ENCODE results near the gene PRRT1B. TPM values are rescaled to one million over a fixed set of nuclear protein-coding genes. Genes with fewer than 3 reads are reported as not detected.

PRRT1B gene
- total and polyA plus RNA-seq, 2 experiments from 2014 or later, result 0.24 TPM; not detected in 1

DNA sequence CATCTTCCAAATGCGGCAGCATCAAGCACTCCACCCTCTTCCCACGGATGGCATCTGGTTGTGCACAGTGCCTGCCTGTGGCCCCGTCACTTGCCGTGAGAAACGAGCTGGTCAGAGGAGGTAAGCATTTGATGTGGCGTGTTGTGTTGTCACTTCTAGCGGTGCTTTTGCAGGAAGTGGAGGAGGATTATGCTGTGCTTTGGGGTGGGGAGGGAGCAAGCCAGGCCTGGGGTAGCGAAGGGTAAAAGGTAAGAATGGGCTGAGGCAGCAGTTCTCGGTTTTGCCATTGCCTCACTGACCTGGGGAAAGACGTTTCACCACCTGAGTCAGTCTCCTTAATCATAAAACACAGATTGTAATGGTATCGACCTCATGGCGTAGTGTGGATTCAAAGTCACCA is 44.9 kb upstream of the PRRT1B start:
- H3K4me1 Mint-ChIP-seq, result peaks cover 21% of the 10 kb centered on the region
- Histone ChIP-seq H3K79me2 (replicated peaks; ENCODE audit: insufficient read depth) (peaks cover 6% of the 10 kb centered on the region), H3K27ac (ENCODE audit: low read depth) (peak overlapping the region; percentile 72; the same call in 1 of the 2 replicates), H3K4me3 (no peak overlapping the region), H3K4me1 (ENCODE audit: insufficient read depth) (peaks cover 9% of the 10 kb centered on the region; the same call in 1 of the 2 replicates), H3K4me2 (no peak overlapping the region), H4K20me1 (replicated peaks; ENCODE audit: insufficient read depth) (peaks cover 24% of the 10 kb centered on the region), H3K9me2 (ENCODE audit: insufficient read depth) (no peaks in the 10 kb centered on the region), H3K27me3 (ENCODE audit: insufficient read depth) (no peaks in the 10 kb centered on the region; the same call in 1 of the 2 replicates), H3K36me3 (ENCODE audit: insufficient read depth) (peaks cover 35% of the 10 kb centered on the region), H2AFZ (no peak overlapping the region), H3F3A (replicated peaks; ENCODE audit: low read depth) (peaks cover 56% of the 10 kb centered on the region)
- DNase-seq (ENCODE audit: low spot score) (no peak), ATAC-seq (no peak)
- TF ChIP-seq, protein P1, sequence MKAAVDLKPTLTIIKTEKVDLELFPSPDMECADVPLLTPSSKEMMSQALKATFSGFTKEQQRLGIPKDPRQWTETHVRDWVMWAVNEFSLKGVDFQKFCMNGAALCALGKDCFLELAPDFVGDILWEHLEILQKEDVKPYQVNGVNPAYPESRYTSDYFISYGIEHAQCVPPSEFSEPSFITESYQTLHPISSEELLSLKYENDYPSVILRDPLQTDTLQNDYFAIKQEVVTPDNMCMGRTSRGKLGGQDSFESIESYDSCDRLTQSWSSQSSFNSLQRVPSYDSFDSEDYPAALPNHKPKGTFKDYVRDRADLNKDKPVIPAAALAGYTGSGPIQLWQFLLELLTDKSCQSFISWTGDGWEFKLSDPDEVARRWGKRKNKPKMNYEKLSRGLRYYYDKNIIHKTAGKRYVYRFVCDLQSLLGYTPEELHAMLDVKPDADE (IDR thresholded peaks at IDR 0.05), result no peak
- peaks cover 59% of the 10 kb centered on the region for H3K36me3 Mint-ChIP-seq (ENCODE audit: low read depth)
- H3K9me3 Mint-ChIP-seq, result no peaks in the 10 kb centered on the region; the same call in 2 of the 3 replicates
- H3K4me3 Mint-ChIP-seq, result no peak overlapping the region
- H3K27ac Mint-ChIP-seq, result peak overlapping the region; percentile 88
- peaks cover 49% of the 10 kb centered on the region for H3K27me3 Mint-ChIP-seq (ENCODE audit: insufficient read depth, low read depth, poor library complexity)

- DNase-seq (ENCODE audit: low spot score) (no peak), ATAC-seq (no peak)
- Histone ChIP-seq H3K36me3 (ENCODE audit: insufficient read depth) (peaks cover 32% of the 10 kb centered on the region), H3F3A (replicated peaks; ENCODE audit: low read depth) (peaks cover 51% of the 10 kb centered on the region), H4K20me1 (replicated peaks; ENCODE audit: insufficient read depth) (peaks cover 18% of the 10 kb centered on the region), H3K4me2 (no peak overlapping the region), H3K79me2 (replicated peaks; ENCODE audit: insufficient read depth) (peaks cover 6% of the 10 kb centered on the region), H3K4me1 (ENCODE audit: insufficient read depth) (peaks cover 9% of the 10 kb centered on the region; the same call in 1 of the 2 replicates), H3K27me3 (ENCODE audit: insufficient read depth) (no peaks in the 10 kb centered on the region; the same call in 1 of the 2 replicates), H2AFZ (no peak overlapping the region), H3K4me3 (no peak overlapping the region), H3K9me2 (ENCODE audit: insufficient read depth) (no peaks in the 10 kb centered on the region), H3K27ac (ENCODE audit: low read depth) (peak overlapping the region; percentile 72; the same call in 1 of the 2 replicates)
- Mint-ChIP-seq H3K9me3 (no peaks in the 10 kb centered on the region; the same call in 2 of the 3 replicates), H3K4me3 (peak overlapping the region; percentile 85), H3K27me3 (ENCODE audit: insufficient read depth, low read depth, poor library complexity) (peaks cover 46% of the 10 kb centered on the region), H3K4me1 (peaks cover 21% of the 10 kb centered on the region), H3K27ac (no peak overlapping the region), H3K36me3 (ENCODE audit: low read depth) (peaks cover 53% of the 10 kb centered on the region)
- peak; percentile 29; the same call in 1 of the 2 replicates for TF ChIP-seq POLR2AphosphoS5 (IDR thresholded peaks at IDR 0.05; ENCODE audit: low read depth)
- TF ChIP-seq, protein P2, sequence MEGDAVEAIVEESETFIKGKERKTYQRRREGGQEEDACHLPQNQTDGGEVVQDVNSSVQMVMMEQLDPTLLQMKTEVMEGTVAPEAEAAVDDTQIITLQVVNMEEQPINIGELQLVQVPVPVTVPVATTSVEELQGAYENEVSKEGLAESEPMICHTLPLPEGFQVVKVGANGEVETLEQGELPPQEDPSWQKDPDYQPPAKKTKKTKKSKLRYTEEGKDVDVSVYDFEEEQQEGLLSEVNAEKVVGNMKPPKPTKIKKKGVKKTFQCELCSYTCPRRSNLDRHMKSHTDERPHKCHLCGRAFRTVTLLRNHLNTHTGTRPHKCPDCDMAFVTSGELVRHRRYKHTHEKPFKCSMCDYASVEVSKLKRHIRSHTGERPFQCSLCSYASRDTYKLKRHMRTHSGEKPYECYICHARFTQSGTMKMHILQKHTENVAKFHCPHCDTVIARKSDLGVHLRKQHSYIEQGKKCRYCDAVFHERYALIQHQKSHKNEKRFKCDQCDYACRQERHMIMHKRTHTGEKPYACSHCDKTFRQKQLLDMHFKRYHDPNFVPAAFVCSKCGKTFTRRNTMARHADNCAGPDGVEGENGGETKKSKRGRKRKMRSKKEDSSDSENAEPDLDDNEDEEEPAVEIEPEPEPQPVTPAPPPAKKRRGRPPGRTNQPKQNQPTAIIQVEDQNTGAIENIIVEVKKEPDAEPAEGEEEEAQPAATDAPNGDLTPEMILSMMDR (conservative IDR thresholded peaks at IDR 0.05; ENCODE audit: low read depth in 2 of 2), result no peak
Observed at GRCh38 chr9:131500939-131501541, 44.3 kb upstream of the PRRT1B start.

DNA sequence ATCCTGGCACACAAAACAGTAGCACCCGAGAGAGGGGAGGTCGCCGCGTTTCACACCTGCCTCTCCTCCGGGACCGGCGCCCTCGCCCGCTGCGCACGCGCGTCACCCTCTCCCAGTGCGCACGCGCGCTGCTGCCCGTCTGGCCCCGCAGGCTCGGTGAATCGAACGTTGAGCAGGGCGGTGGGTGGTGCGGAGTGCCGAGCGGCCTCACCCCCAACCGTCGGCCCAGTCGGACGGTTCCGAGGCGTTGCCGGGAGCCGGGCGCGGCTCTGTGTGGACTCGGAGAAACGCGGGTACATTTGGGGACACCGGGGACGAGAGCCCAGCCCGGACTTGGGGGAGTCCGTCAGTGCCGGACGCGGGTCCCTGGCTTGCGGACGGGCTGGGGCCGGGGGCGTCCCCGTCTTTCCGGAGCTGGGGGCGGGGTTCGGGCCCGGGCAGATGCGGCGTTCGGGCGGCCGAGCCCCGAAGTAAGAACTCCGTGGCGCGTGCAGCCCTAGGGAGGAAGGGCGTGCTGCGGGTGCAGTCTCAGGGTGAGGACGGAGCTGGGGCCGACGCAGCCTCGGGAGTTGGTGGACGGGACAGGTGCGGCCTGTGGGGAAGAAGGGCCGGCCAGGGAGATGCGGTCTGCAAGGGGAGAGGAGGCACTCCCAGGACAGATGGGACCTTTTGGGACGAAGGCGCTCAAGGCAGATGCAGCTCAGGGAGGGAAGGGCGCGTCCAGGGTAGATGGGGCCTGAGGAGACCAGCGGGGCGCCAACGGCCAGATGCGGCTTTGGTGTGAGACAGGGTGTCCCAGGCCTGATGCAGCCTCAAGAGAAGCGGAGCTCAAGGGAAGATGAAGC is 42.3 kb upstream of the PRRT1B start, which contains the start of gene POMT1:
POMT1 (plus strand) TSS at position 138 of the 845 bp plus-strand sequence. CDS start 1,301 bp downstream, outside the sequence.
- ATAC-seq (peak; percentile 69), DNase-seq (ENCODE audit: low spot score) (peak; percentile 92)
- Mint-ChIP-seq H3K4me3 (peak within 1 kb of the TSS; percentile 85), H3K27me3 (ENCODE audit: insufficient read depth, low read depth, poor library complexity) (peaks cover 33% of the 10 kb centered on the region), H3K9me3 (no peaks in the 10 kb centered on the region), H3K27ac (0 out of 2 replicates have a peak within 1 kb of the TSS, but pooled peaks have one; percentile 36), H3K36me3 (ENCODE audit: low read depth) (peaks cover 45% of the 10 kb centered on the region), H3K4me1 (peaks cover 21% of the 10 kb centered on the region)
- no peaks in the 10 kb centered on the region for H3K9me2 ChIP-seq (ENCODE audit: insufficient read depth)
- peaks cover 6% of the 10 kb centered on the region for H3K79me2 ChIP-seq (replicated peaks; ENCODE audit: insufficient read depth)
- H3K4me3 ChIP-seq, result peak within 1 kb of the TSS; percentile 98
- H3K4me1 ChIP-seq (ENCODE audit: insufficient read depth), result peaks cover 9% of the 10 kb centered on the region; the same call in 1 of the 2 replicates
- H3K27me3 ChIP-seq (ENCODE audit: insufficient read depth), result no peaks in the 10 kb centered on the region; the same call in 1 of the 2 replicates
- H2AFZ ChIP-seq, result peak within 1 kb of the TSS; percentile 97
- peak within 1 kb of the TSS; percentile 84 for H3K27ac ChIP-seq (ENCODE audit: low read depth)
- peaks cover 4% of the 10 kb centered on the region for H4K20me1 ChIP-seq (replicated peaks; ENCODE audit: insufficient read depth)
- TF ChIP-seq CREB1 (CRISPR knock-in tag; IDR thresholded peaks at IDR 0.05; ENCODE audit: low read depth), result peak; percentile 63
- TF ChIP-seq POLR2AphosphoS5 (IDR thresholded peaks at IDR 0.05; ENCODE audit: low read depth), result peak; percentile 80
- no peak for TF ChIP-seq EZH2phosphoT487 (IDR thresholded peaks at IDR 0.05; ENCODE audit: unreplicated experiment)
- TF ChIP-seq, protein P1 (IDR thresholded peaks at IDR 0.05), result peak; percentile 63
- peaks cover 42% of the 10 kb centered on the region for H3F3A ChIP-seq (replicated peaks; ENCODE audit: low read depth)
- H3K36me3 ChIP-seq (ENCODE audit: insufficient read depth), result peaks cover 15% of the 10 kb centered on the region
- H3K4me2 ChIP-seq, result peak within 1 kb of the TSS; percentile 91

Measured in GM23338 (cell line).